ENCODE measurements around the gene HS3ST4. TPM values are rescaled to one million over a fixed set of nuclear protein-coding genes. Genes with fewer than 3 reads are reported as not detected.

Gene HS3ST4
- polyA plus RNA-seq, 1 experiment = not detected

- Histone ChIP-seq H3K4me3 (ENCODE audit: low read depth, low read length) (no peak overlapping the region), H3K27me3 (ENCODE audit: control insufficient read depth, insufficient read depth, low read length) (no peaks in the 10 kb centered on the region), H3K36me3 (ENCODE audit: control insufficient read depth, insufficient read depth, low read length) (no peaks in the 10 kb centered on the region)
- CTCF ChIA-PET = no interaction called here
- DNase-seq (ENCODE audit: low read depth) = no peak
- no peak for TF ChIP-seq CTCF (IDR thresholded peaks at IDR 0.05; ENCODE audit: insufficient read depth, low read depth, low read length)
- POLR2A ChIA-PET = no interaction called here
These were observed 222.7 kb downstream of the HS3ST4 start for GRCh38 chr16:25914357-25914962.

- Histone ChIP-seq H3K36me3 (ENCODE audit: control insufficient read depth, insufficient read depth, low read length) (no peaks in the 10 kb centered on the region), H3K27me3 (ENCODE audit: control insufficient read depth, insufficient read depth, low read length) (no peaks in the 10 kb centered on the region), H3K4me3 (ENCODE audit: low read depth, low read length) (no peak overlapping the region)
- DNase-seq (ENCODE audit: low read depth) = no peak
- no peak for TF ChIP-seq CTCF (IDR thresholded peaks at IDR 0.05; ENCODE audit: insufficient read depth, low read depth, low read length)
- ChIA-PET POLR2A (no interaction called here), CTCF (no interaction called here)
These were observed 224.3 kb downstream of the HS3ST4 start for GRCh38 chr16:25916037-25916436.

- no peak for TF ChIP-seq CTCF (IDR thresholded peaks at IDR 0.05; ENCODE audit: insufficient read depth, low read depth, low read length)
- H3K4me3 ChIP-seq (ENCODE audit: low read depth, low read length) = no peak overlapping the region
- ChIA-PET POLR2A (no interaction called here), CTCF (no interaction called here)
- H3K27me3 ChIP-seq (ENCODE audit: control insufficient read depth, insufficient read depth, low read length) = no peaks in the 10 kb centered on the region
- H3K36me3 ChIP-seq (ENCODE audit: control insufficient read depth, insufficient read depth, low read length) = no peaks in the 10 kb centered on the region
- DNase-seq (ENCODE audit: low read depth) = no peak
These were observed 230.7 kb downstream of the HS3ST4 start for GRCh38 chr16:25922438-25922837.

GRCh38 chr16:25925421-25925820 lies 233.7 kb downstream of the HS3ST4 start:
- Histone ChIP-seq H3K27me3 (ENCODE audit: control insufficient read depth, insufficient read depth, low read length) (no peaks in the 10 kb centered on the region), H3K4me3 (ENCODE audit: low read depth, low read length) (no peak overlapping the region), H3K36me3 (ENCODE audit: control insufficient read depth, insufficient read depth, low read length) (no peaks in the 10 kb centered on the region)
- TF ChIP-seq CTCF (IDR thresholded peaks at IDR 0.05; ENCODE audit: insufficient read depth, low read depth, low read length) = no peak
- ChIA-PET POLR2A (no interaction called here), CTCF (no interaction called here)
- no peak for DNase-seq (ENCODE audit: low read depth)

- Histone ChIP-seq H3K36me3 (ENCODE audit: control insufficient read depth, insufficient read depth, low read length) (no peaks in the 10 kb centered on the region), H3K4me3 (ENCODE audit: low read depth, low read length) (no peak overlapping the region), H3K27me3 (ENCODE audit: control insufficient read depth, insufficient read depth, low read length) (no peaks in the 10 kb centered on the region)
- TF ChIP-seq CTCF (IDR thresholded peaks at IDR 0.05; ENCODE audit: insufficient read depth, low read depth, low read length) = no peak
- DNase-seq (ENCODE audit: low read depth) = no peak
- ChIA-PET CTCF (no interaction called here), POLR2A (no interaction called here)
These were observed 239.8 kb downstream of the HS3ST4 start for GRCh38 chr16:25931473-25932035.

Data from BJ (cell line).